CD4-positive, alpha-beta T cell treated with Interleukin-17A for 4 hours (primary cell): ENCODE data around the gene CCDC178.

Experiments
- DNase-seq: peaks from one replicate; pipeline ENCODE4 v3.0.0-alpha.2; 2020; ENCODE audit warnings: mixed read lengths

Gene CCDC178

GRCh38 chr18:32907311-32907585 lies 533.3 kb downstream of the CCDC178 start:
- no peak for DNase-seq

GRCh38 chr18:32906506-32907310 lies 533.8 kb downstream of the CCDC178 start:
- no peak for DNase-seq

- DNase-seq: no peak
Observed at GRCh38 chr18:32905651-32906050, 534.9 kb downstream of the CCDC178 start.

- DNase-seq: no peak
Observed at GRCh38 chr18:32902568-32903330, 537.8 kb downstream of the CCDC178 start.

GRCh38 chr18:32899819-32900218 lies 540.7 kb downstream of the CCDC178 start:
- no peak for DNase-seq

- no peak for DNase-seq
Observed at GRCh38 chr18:32896776-32897547, 543.6 kb downstream of the CCDC178 start.

- no peak for DNase-seq
Observed at GRCh38 chr18:32893915-32894314, 546.6 kb downstream of the CCDC178 start.

GRCh38 chr18:32891797-32892196 lies 548.7 kb downstream of the CCDC178 start:
- no peak for DNase-seq

- DNase-seq: no peak
Observed at GRCh38 chr18:32891130-32891529, 549.4 kb downstream of the CCDC178 start.

GRCh38 chr18:32889615-32890593 lies 550.6 kb downstream of the CCDC178 start:
- no peak for DNase-seq

GRCh38 chr18:32888306-32888705 lies 552.2 kb downstream of the CCDC178 start:
- no peak for DNase-seq
